Sigmoid colon (tissue), 7 donors: Measurements from ENCODE around the gene TTC36. TPM values are rescaled to one million over a fixed set of nuclear protein-coding genes. Genes with fewer than 3 reads are reported as not detected.
"Not testable (repeated sequence)": the region's sequence is repeated elsewhere in the genome, so short reads cannot be mapped to it uniquely, and the experiment has no call there.

Source experiments
- DNase-seq: peaks from one replicate; pipeline ENCODE4 v3.0.0-alpha.2; 2019
- H3K27ac ChIP-seq, 4 donors: fragments of 200-600 bp; sonication (generic); one replicate each; pipeline ENCODE4 v1.5.1; 2016 to 2019; ENCODE audit warnings: mild to moderate bottlenecking in 1 of 4
- H3K27me3 ChIP-seq, 3 donors: fragments of 200-600 bp; sonication (generic); one replicate each; pipeline ENCODE4 v1.5.1; 2019; ENCODE audit warnings: mild to moderate bottlenecking in 1 of 3
- H3K36me3 ChIP-seq, 4 donors: fragments of 200-600 bp; sonication (generic); one replicate each; pipeline ENCODE4 v1.5.1; 2016 to 2019
- H3K4me1 ChIP-seq, 4 donors: fragments of 200-600 bp; sonication (generic); one replicate each; pipeline ENCODE4 v1.5.1; 2017 to 2019
- H3K4me3 ChIP-seq, 4 donors: fragments of 200-600 bp; sonication (generic); one replicate each; pipeline ENCODE4 v1.5.1; 2017 to 2019; ENCODE audit warnings: mild to moderate bottlenecking in 2 of 4, moderate library complexity in 1 of 4
- H3K9me3 ChIP-seq, 4 donors: fragments of 200-600 bp in 3 of 4; sonication (generic) in 3 of 4; one replicate each; pipeline versions ENCODE4 v1.5.1 to v1.6.1; 2013 to 2019
- EP300 ChIP-seq, 4 donors: sonication (generic); formaldehyde crosslinking; IDR thresholded peaks; one replicate each; pipeline ENCODE4 v1.6.1; 2017; ENCODE audit warnings: antibody characterized with exemption in 4 of 4
- POLR2A ChIP-seq, 2 donors: fragments of 450-650 bp; IDR thresholded peaks; one replicate each; pipeline ENCODE4 v1.6.1; 2016; ENCODE audit warnings: antibody characterized with exemption in 2 of 2, mild to moderate bottlenecking in 2 of 2, moderate library complexity in 2 of 2
- POLR2AphosphoS5 ChIP-seq, 4 donors: sonication (generic); formaldehyde crosslinking; IDR thresholded peaks; one replicate each; pipeline ENCODE4 v1.6.1; 2017; ENCODE audit warnings: antibody characterized with exemption in 4 of 4
- WGBS, 2 donors: extraction: QIAGEN DNeasy Blood & Tissue Kit; methylation state at CpG; one replicate each; pipeline ENCODE4 v1.1.7; 2013; 5-methylcytosine and 5-hydroxymethylcytosine counted together
- intact Hi-C: fragments of 100-400 bp; cut with DNase I; formaldehyde crosslinking; loops from one replicate; pipeline ENCODE4 v1.15.1; 2023
- polyA plus RNA-seq, 3 donors: library from polyadenylated mRNA; stranded (reverse); fragments of 200-250 nt; gene quantifications; one replicate each; pipeline ENCODE4 v1.2.3, GENCODE V29; 2013
- total RNA-seq, 4 donors: library from RNA; depleted of rRNA; stranded (reverse); fragments of >200 nt; gene quantifications; one replicate each; pipeline ENCODE4 v1.1.0, GENCODE V29; 2016
- TF ChIP-seq, protein P1 (sequence below), 4 experiments: fragments of 450-650 bp in 3 of 4; fragments of 200-600 bp in 1 of 4; IDR thresholded peaks; one replicate each; pipeline ENCODE4 v1.5.1; 2016 to 2019; ENCODE audit warnings: antibody characterized with exemption in 4 of 4, mild to moderate bottlenecking in 3 of 4, moderate library complexity in 2 of 4
- donor health status: healthy with polysubstance abuse.
- donor health status: Bipolar disorder and iron deficiency.
- donor health status: healthy.

The TTC36 gene
- total and polyA plus RNA-seq, 7 donors = 0.13 to 3.3 (median 1.4) TPM; not detected in 3

DNA sequence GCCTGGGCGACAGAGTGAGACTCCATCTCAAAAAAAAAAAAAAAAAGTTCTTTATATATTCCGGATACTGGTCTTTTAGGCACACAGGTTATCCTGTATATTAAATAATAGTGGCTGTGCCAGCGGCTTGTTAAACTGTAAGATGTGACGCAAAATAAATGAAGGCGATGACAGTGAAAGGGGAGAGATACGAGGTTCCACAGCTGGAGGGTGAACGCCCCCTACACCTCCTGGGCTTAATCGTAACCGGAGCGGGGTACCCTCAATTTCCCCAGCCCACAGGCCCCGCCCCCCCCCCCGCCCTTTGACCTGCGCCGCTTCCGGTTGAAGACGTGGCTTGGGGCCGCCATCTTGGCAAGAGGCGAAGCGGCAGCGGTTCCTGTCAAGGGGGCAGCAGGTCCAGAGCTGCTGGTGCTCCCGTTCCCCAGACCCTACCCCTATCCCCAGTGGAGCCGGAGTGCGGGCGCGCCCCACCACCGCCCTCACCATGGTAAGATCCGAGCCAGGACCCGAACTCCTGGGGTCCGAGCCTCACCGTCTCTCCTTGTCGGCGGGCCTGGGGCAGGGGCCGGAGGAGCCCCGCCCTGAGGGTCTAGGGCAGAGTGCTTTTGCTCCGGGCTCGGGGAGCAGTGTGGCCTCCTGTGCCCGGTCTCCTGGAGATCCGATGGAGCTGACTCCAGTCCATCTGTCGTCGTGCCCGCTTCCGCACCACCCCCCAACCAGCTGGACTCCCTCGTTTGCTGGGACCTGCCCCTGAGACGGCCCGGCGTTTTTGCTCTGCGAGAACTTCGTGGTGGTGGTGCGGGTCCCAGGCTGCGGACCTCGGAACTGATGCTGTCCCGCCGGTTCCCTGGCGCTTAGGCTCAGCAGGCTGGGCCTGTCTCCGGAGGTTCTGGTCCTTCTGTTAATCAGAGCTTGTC is 45.0 kb downstream of the TTC36 start, which contains the start of gene ARCN1:
Gene ARCN1, plus strand, starts transcription at position 349 of the 920 bp plus-strand sequence. Its CDS starts 139 bp downstream, at position 488.
- WGBS, 2 donors = 0% methylated on average over 55 of the region's 55 CpGs
- H3K27ac ChIP-seq = peak within 1 kb of the TSS; percentile 92 to 99 (median 98)
- H3K4me1 ChIP-seq = peaks cover 0 to 47% (median 43%) of the 10 kb centered on the region in 4 donors
- peak within 1 kb of the TSS; percentile 76 to 99 (median 98) for H3K4me3 ChIP-seq
- no peaks in the 10 kb centered on the region for H3K36me3 ChIP-seq
- DNase-seq = peak; percentile 92
- TF ChIP-seq POLR2A (IDR thresholded peaks at IDR 0.05) (peak in 1 of 2 donors; percentile 40), POLR2AphosphoS5 (IDR thresholded peaks at IDR 0.05) (peak; percentile 72 to 88 (median 80)), EP300 (IDR thresholded peaks at IDR 0.05) (no peak)
- TF ChIP-seq, protein P1, sequence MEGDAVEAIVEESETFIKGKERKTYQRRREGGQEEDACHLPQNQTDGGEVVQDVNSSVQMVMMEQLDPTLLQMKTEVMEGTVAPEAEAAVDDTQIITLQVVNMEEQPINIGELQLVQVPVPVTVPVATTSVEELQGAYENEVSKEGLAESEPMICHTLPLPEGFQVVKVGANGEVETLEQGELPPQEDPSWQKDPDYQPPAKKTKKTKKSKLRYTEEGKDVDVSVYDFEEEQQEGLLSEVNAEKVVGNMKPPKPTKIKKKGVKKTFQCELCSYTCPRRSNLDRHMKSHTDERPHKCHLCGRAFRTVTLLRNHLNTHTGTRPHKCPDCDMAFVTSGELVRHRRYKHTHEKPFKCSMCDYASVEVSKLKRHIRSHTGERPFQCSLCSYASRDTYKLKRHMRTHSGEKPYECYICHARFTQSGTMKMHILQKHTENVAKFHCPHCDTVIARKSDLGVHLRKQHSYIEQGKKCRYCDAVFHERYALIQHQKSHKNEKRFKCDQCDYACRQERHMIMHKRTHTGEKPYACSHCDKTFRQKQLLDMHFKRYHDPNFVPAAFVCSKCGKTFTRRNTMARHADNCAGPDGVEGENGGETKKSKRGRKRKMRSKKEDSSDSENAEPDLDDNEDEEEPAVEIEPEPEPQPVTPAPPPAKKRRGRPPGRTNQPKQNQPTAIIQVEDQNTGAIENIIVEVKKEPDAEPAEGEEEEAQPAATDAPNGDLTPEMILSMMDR (IDR thresholded peaks at IDR 0.05) = no peak
- no peaks in the 10 kb centered on the region for H3K27me3 ChIP-seq
- H3K9me3 ChIP-seq = no peaks in the 10 kb centered on the region
- intact Hi-C loops = no loop called here

DNA sequence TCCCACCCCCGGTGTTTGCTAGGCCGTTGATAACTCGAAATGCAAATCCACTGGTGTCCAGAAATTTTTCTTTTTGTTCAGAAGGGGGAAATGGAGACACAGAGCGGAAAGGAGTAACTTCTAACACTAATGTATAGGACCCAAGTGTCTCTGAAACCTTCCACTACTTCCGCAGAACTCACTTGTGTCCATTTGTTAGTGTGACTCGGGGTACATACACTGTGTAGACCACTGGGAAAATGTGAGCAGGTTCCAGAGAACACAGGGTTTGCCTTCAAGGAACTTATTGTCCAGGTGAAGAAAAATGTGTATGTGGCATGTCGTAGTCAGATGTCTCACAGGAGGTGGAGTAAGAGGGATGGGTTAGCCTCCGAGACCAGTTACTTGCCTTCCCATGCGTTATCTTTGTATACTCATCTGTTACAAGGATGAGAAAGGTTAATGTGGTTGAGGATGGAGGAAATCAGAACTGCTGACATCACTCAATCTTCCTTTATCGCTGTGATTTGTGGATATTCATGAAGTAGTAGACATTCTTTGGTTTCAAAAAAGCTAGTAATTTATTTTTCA is 45.8 kb downstream of the TTC36 start:
- Histone ChIP-seq H3K4me1 (peaks cover 0 to 53% (median 47%) of the 10 kb centered on the region in 4 donors), H3K27me3 (no peaks in the 10 kb centered on the region), H3K4me3 (peak overlapping the region; percentile 76 to 99 (median 98)), H3K9me3 (no peaks in the 10 kb centered on the region), H3K36me3 (no peaks in the 10 kb centered on the region), H3K27ac (peak overlapping the region; percentile 92 to 99 (median 98))
- WGBS, 2 donors = 3 to 5% methylated on average over 10 of the region's 10 CpGs
- intact Hi-C loops = no loop called here
- no peak for DNase-seq
- TF ChIP-seq, protein P1 (IDR thresholded peaks at IDR 0.05) = no peak
- TF ChIP-seq EP300 (IDR thresholded peaks at IDR 0.05) (no peak), POLR2AphosphoS5 (IDR thresholded peaks at IDR 0.05) (no peak), POLR2A (IDR thresholded peaks at IDR 0.05) (no peak)

DNA sequence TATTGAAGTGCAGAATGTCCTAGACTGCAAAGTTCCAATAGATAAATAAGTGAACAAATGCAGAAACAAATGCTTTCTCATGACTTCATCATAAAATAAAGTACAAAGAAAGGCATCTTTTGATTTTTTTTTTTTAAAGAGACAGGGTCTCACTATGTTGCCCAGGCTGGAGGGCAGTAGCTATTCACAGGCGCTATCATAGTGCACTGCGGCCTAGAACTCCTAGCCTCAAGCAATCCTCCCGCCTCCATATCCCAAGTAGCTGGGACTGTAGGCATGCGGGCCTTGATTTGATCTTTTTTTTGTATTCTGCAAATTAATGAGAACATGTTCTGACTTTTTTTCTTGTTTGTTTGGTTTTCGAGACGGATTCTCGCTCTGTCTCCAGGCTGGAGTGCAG is 47.4 kb downstream of the TTC36 start:
- intact Hi-C loops = no loop called here
- WGBS, 2 donors = 90 to 96% methylated on average over 7 of the region's 7 CpGs
- Histone ChIP-seq H3K4me1 (peaks cover 0 to 60% (median 52%) of the 10 kb centered on the region in 4 donors), H3K27me3 (no peaks in the 10 kb centered on the region), H3K36me3 (no peaks in the 10 kb centered on the region), H3K4me3 (no peak overlapping the region), H3K9me3 (no peaks in the 10 kb centered on the region), H3K27ac (peak overlapping the region in 1 of 4 donors; percentile 99)
- DNase-seq = no peak
- TF ChIP-seq POLR2A (IDR thresholded peaks at IDR 0.05) = no peak
- TF ChIP-seq, protein P1 (IDR thresholded peaks at IDR 0.05) = no peak
- no peak for TF ChIP-seq EP300 (IDR thresholded peaks at IDR 0.05)
- no peak for TF ChIP-seq POLR2AphosphoS5 (IDR thresholded peaks at IDR 0.05)

DNA sequence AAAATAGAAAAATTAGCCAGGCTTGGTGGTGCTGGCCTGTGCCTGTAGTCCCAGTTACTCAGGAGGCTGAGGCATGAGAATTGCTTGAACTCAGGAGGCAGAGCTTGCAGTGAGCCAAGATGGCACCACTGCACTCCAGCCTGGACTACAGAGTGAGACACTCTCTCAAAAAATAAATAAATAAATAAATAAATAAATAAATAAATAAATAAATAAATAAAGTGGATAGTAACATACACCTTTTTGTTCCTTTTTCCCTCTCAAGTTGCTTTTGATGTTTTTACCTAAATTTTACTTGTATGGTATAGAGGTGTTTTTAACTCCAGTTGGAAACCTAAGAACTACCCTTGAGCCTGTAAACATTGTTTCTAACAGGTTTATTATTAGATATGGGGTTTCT is 50.7 kb downstream of the TTC36 start:
- H3K9me3 ChIP-seq, intact Hi-C loops, H3K4me3 ChIP-seq, DNase-seq, H3K27me3 ChIP-seq: not testable (repeated sequence)
- H3K36me3 ChIP-seq = peaks cover 0 to 20% (median 1%) of the 10 kb centered on the region in 4 donors
- H3K27ac ChIP-seq = peak overlapping the region in 1 of 4 donors; percentile 42
- H3K4me1 ChIP-seq = peaks cover 0 to 61% (median 50%) of the 10 kb centered on the region in 4 donors

Other genes starting within 250 kb of the TTC36 start
- gene CD3E, start 222.7 kb upstream of the TTC36 start, total RNA-seq = under 1 TPM in 2 of 4 donors, not detected in 2; 0.28 to 0.36 TPM
- gene CD3E, start 222.7 kb upstream of the TTC36 start, polyA plus RNA-seq = 10 to 100 TPM in 1 of 3 donors, 1 to 10 TPM in 1, under 1 TPM in 1; 0.92 to 42.3 (median 1.2) TPM
- 1 to 10 TPM in 2 of 4 donors, not detected in 2; 1.4 to 1.7 TPM for gene CD3D, start 184.8 kb upstream of the TTC36 start, total RNA-seq
- 10 to 100 TPM in 1 of 3 donors, 1 to 10 TPM in 1, not detected in 1; 2.5 to 57.0 TPM for gene CD3D, start 184.8 kb upstream of the TTC36 start, polyA plus RNA-seq
- 1 to 10 TPM in 1 of 4 donors, under 1 TPM in 2, not detected in 1; 0.66 to 3.5 (median 0.71) TPM for gene CD3G, start 183.1 kb upstream of the TTC36 start, total RNA-seq
- gene CD3G, start 183.1 kb upstream of the TTC36 start, polyA plus RNA-seq = 1 to 10 TPM in 1 of 3 donors, not detected in 2; 7.8 TPM
- gene UBE4A, start 167.9 kb upstream of the TTC36 start, total RNA-seq = 10 to 100 TPM; 33.8 to 37.4 (median 36.4) TPM
- 10 to 100 TPM in 1 of 3 donors, 1 to 10 TPM in 2; 2.1 to 15.7 (median 2.4) TPM for gene UBE4A, start 167.9 kb upstream of the TTC36 start, polyA plus RNA-seq
- gene ATP5MG, start 125.9 kb upstream of the TTC36 start, total RNA-seq = 100 to 1,000 TPM in 2 of 4 donors, 10 to 100 TPM in 2; 54.7 to 141 (median 84.8) TPM
- gene ATP5MG, start 125.9 kb upstream of the TTC36 start, polyA plus RNA-seq = 100 to 1,000 TPM; 232 to 559 (median 315) TPM
- gene KMT2A, start 91.0 kb upstream of the TTC36 start, total RNA-seq = 10 to 100 TPM; 42.9 to 93.9 (median 62.8) TPM
- gene KMT2A, start 91.0 kb upstream of the TTC36 start, polyA plus RNA-seq = 10 to 100 TPM in 1 of 3 donors, 1 to 10 TPM in 2; 5.3 to 21.3 (median 5.4) TPM
- gene TMEM25, start 3.7 kb downstream of the TTC36 start, total RNA-seq = 10 to 100 TPM; 20.9 to 35.2 (median 31.8) TPM
- gene TMEM25, start 3.7 kb downstream of the TTC36 start, polyA plus RNA-seq = 1 to 10 TPM; 2.5 to 6.4 (median 3.6) TPM
- 10 to 100 TPM; 23.8 to 65.8 (median 49.9) TPM for gene IFT46, start 38.5 kb downstream of the TTC36 start, total RNA-seq
- gene IFT46, start 38.5 kb downstream of the TTC36 start, polyA plus RNA-seq = 10 to 100 TPM in 1 of 3 donors, 1 to 10 TPM in 2; 8.1 to 12.6 (median 9.3) TPM
- 10 to 100 TPM; 74.9 to 88.3 (median 82.4) TPM for gene ARCN1, start 44.9 kb downstream of the TTC36 start, total RNA-seq
- gene ARCN1, start 44.9 kb downstream of the TTC36 start, polyA plus RNA-seq = 100 to 1,000 TPM in 1 of 3 donors, 10 to 100 TPM in 2; 83.2 to 105 (median 88.9) TPM
- 100 to 1,000 TPM in 2 of 4 donors, 10 to 100 TPM in 2; 51.8 to 126 (median 94.6) TPM for gene PHLDB1, start 80.1 kb downstream of the TTC36 start, total RNA-seq
- 10 to 100 TPM; 33.6 to 44.4 (median 34.9) TPM for gene PHLDB1, start 80.1 kb downstream of the TTC36 start, polyA plus RNA-seq
- not detected for gene TREH, start 152.2 kb downstream of the TTC36 start, total RNA-seq
- gene TREH, start 152.2 kb downstream of the TTC36 start, polyA plus RNA-seq = 1 to 10 TPM in 2 of 3 donors, under 1 TPM in 1; 0.46 to 1.4 (median 1.2) TPM